Gastrocnemius medialis (tissue), 4 donors: ENCODE measurements around the gene MAST2.
"Not testable (repeated sequence)": the region's sequence is repeated elsewhere in the genome, so short reads cannot be mapped to it uniquely, and the experiment has no call there.

Experiments used
- POLR2A ChIP-seq, 2 donors: fragments of 450-650 bp; IDR thresholded peaks; one replicate each; pipeline ENCODE4 v1.6.1; 2017; ENCODE audit warnings: antibody characterized with exemption in 2 of 2, mild to moderate bottlenecking in 2 of 2, moderate library complexity in 2 of 2
- TF ChIP-seq, protein P1 (sequence below), 5 experiments: fragments of 450-650 bp in 3 of 5; fragments of 200-600 bp in 2 of 5; sonication (generic) in 2 of 5; IDR thresholded peaks in 4 of 5; conservative IDR thresholded peaks in 1 of 5; 1 replicate in 4 of 5; 2 replicates in 1 of 5; pipeline ENCODE4 v1.5.1; 2016 to 2019; ENCODE audit warnings: antibody characterized with exemption in 5 of 5, mild to moderate bottlenecking in 3 of 5, moderate library complexity in 3 of 5

DNA sequence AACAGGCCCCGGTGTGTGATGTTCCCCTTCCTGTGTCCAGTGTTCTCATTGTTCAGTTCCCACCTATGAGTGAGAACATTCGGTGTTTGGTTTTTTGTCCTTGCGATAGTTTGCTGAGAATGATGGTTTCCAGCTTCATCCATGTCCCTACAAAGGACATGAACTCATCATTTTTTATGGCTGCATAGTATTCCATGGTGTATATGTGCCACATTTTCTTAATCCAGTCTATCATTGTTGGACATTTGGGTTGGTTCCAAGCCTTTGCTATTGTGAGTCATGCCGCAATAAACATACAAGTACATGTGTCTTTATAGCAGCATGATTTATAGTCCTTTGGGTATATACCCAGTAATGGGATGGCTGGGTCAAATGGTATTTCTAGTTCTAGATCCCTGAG, 158.5 kb downstream of the MAST2 start:
- TF ChIP-seq, protein P1, sequence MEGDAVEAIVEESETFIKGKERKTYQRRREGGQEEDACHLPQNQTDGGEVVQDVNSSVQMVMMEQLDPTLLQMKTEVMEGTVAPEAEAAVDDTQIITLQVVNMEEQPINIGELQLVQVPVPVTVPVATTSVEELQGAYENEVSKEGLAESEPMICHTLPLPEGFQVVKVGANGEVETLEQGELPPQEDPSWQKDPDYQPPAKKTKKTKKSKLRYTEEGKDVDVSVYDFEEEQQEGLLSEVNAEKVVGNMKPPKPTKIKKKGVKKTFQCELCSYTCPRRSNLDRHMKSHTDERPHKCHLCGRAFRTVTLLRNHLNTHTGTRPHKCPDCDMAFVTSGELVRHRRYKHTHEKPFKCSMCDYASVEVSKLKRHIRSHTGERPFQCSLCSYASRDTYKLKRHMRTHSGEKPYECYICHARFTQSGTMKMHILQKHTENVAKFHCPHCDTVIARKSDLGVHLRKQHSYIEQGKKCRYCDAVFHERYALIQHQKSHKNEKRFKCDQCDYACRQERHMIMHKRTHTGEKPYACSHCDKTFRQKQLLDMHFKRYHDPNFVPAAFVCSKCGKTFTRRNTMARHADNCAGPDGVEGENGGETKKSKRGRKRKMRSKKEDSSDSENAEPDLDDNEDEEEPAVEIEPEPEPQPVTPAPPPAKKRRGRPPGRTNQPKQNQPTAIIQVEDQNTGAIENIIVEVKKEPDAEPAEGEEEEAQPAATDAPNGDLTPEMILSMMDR (IDR thresholded peaks at IDR 0.05 in 4 of 5, conservative IDR thresholded peaks at IDR 0.05 in 1 of 5): not testable (repeated sequence)
- TF ChIP-seq POLR2A (IDR thresholded peaks at IDR 0.05): not testable (repeated sequence)
